ENCODE measurements around the gene SLC1A7. TPM values are rescaled to one million over a fixed set of nuclear protein-coding genes. Genes with fewer than 3 reads are reported as not detected.
A peak's percentile ranks its signal among the peaks of the same experiment; 100 is the strongest.

SLC1A7 gene
- total RNA-seq, 4 donors from 2014 or later = 0.54 to 1.6 (median 0.62) TPM; not detected in 1

DNA sequence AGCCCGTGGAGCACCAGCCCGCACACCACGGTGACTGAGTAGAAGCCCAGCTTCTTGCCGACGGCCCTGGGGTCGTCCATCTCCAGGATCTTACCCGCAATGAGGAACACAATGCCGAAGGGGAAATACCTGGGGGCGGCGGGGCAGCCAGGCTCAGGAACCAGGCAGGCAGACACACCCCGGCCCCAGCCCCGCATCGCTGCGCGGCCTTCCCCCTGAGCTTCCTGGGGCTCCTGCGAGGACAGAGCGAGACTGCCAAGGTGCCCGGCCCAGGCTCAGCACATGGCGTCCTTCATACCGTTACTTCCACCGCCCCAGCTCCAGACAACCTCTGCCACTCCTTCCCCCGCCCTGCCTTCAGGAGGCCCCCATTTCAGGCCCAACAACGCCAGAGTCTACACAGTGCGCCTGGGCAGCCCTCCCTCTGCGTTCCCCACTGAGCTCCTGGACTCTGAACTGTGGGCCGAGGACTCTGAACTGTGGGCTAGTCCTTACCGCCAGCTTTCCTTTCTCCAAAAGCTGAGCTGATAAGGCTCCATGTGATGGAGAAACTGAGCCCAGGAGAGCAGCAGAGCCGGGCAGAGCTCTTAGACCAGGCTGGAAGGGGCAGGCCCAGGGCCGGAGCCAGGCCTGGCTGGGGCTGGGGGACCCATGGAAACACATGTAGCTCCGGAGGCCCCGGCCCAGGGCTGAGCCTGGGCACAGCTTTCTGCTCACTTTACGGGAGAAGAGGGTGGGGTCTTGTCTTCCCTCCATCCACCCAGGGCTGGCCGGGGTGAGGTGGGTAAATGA is 49.6 kb downstream of the SLC1A7 start:
- H3K4me1 ChIP-seq = peaks cover 0 to 23% (median 0%) of the 10 kb centered on the region in 3 donors
- no peaks in the 10 kb centered on the region for H3K36me3 ChIP-seq
- no peak overlapping the region for H3K4me3 ChIP-seq
- ATAC-seq = no peak
- H3K27me3 ChIP-seq = no peaks in the 10 kb centered on the region
- no peak for TF ChIP-seq POLR2AphosphoS5 (IDR thresholded peaks at IDR 0.05)
- TF ChIP-seq, protein P1, sequence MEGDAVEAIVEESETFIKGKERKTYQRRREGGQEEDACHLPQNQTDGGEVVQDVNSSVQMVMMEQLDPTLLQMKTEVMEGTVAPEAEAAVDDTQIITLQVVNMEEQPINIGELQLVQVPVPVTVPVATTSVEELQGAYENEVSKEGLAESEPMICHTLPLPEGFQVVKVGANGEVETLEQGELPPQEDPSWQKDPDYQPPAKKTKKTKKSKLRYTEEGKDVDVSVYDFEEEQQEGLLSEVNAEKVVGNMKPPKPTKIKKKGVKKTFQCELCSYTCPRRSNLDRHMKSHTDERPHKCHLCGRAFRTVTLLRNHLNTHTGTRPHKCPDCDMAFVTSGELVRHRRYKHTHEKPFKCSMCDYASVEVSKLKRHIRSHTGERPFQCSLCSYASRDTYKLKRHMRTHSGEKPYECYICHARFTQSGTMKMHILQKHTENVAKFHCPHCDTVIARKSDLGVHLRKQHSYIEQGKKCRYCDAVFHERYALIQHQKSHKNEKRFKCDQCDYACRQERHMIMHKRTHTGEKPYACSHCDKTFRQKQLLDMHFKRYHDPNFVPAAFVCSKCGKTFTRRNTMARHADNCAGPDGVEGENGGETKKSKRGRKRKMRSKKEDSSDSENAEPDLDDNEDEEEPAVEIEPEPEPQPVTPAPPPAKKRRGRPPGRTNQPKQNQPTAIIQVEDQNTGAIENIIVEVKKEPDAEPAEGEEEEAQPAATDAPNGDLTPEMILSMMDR (IDR thresholded peaks at IDR 0.05) = no peak
- no peak for TF ChIP-seq EP300 (IDR thresholded peaks at IDR 0.05)
- TF ChIP-seq POLR2A (IDR thresholded peaks at IDR 0.05) = no peak
- H3K27ac ChIP-seq = no peak overlapping the region
- H3K9me3 ChIP-seq = no peaks in the 10 kb centered on the region
- 80 to 92% methylated on average over 1 to 6 of the region's 33 CpGs for WGBS, 2 donors (ENCODE audit: low coverage in 1 of 2)

DNA sequence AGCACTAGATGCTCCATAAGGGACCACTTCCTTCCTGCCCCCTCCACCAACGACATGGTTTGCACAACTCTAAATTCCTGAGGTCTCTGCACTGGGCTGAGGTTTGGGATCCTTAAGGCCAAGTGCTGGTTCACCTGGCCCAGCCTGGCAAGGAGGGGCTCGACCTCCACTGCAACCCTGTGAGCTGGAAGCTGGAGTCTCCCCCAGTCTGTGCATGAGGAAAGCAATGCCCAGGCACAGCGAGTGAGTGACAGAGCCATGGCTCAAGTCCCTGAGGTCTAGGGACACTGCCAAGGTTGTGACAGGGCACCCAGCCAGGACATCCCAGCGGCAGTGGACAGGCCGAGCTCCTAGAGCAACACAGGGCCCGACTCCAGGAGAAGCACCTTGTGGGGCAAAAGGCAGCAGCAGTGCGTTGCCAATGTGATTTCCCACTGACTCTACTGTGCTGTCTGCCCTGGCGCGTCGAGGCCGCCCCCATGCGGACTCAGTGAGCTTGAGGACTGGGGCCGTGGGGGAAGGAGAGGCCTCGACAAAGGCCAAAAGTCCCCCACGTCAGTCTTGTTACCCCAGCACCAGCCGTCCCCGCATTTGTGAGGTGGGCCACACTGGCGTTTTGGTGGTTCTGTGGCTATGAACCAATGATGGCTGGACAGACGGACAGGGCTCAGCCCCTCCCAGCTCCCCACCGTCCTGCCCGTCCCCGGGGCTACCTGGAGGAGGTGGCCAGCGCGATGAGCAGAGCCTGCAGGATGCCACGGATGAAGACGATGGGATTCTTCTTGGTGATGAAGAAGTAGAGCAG is 50.4 kb downstream of the SLC1A7 start:
- Histone ChIP-seq H3K27me3 (no peaks in the 10 kb centered on the region), H3K27ac (no peak overlapping the region), H3K9me3 (no peaks in the 10 kb centered on the region), H3K36me3 (no peaks in the 10 kb centered on the region), H3K4me1 (peaks cover 0 to 26% (median 0%) of the 10 kb centered on the region in 3 donors), H3K4me3 (no peak overlapping the region)
- TF ChIP-seq POLR2AphosphoS5 (IDR thresholded peaks at IDR 0.05) = no peak
- TF ChIP-seq, protein P1 (IDR thresholded peaks at IDR 0.05) = no peak
- TF ChIP-seq POLR2A (IDR thresholded peaks at IDR 0.05) = no peak
- no peak for TF ChIP-seq EP300 (IDR thresholded peaks at IDR 0.05)
- no peak for ATAC-seq
- 100% methylated on average over 2 of the region's 26 CpGs; no CpG with 5 or more reads in 1 of the 2 donors for WGBS, 2 donors (ENCODE audit: low coverage in 1 of 2)

DNA sequence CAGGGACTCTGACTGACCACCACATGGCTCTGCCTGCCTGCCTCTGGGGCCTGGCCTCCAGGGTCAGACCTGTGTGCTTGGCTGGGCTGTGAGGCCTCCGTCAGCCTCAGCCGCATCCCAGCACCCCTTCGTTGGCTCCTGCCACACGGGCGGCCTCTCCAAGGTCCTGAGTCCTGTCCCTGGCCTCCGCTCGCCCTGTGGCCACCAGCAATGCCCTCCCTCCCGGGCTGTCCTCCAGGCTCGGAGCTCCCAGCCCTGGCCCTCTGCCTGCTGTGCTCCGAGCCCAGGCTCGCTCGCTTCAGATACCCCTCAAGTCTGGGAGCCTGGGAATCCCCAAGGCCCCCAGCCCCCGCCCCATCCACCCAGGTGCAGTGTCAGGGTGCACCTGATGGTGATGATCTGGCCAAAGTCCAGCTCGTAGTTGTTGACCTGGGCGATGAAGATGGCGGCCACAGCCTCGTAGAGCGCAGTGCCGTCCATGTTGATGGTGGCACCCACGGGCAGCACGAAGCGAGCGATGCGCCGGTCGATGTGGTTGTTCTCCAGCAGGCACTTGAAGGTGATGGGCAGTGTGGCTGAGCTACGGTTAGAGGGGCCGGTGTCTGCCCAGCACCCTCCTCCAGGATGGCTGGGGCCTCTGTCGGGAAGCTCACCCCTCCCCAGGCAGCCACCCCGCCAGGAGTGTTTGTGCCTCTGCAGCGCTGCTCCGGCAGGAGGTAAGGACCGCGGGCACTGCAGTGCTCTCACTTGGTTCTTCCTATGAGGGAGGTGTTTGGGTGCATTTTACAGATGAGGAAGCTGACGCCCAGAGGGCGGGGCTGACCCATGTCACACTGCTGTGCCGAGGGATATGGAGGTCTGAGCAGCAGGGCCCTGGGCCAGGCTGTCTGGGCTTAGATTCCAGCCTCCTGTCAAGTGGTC is 52.0 kb downstream of the SLC1A7 start:
- Histone ChIP-seq H3K36me3 (no peaks in the 10 kb centered on the region), H3K4me3 (peak overlapping the region in 1 of 2 donors; percentile 20), H3K9me3 (no peaks in the 10 kb centered on the region), H3K4me1 (peaks cover 0 to 42% (median 0%) of the 10 kb centered on the region in 3 donors), H3K27me3 (no peaks in the 10 kb centered on the region), H3K27ac (peak overlapping the region in 1 of 4 donors; percentile 5)
- TF ChIP-seq, protein P1 (IDR thresholded peaks at IDR 0.05) = no peak
- TF ChIP-seq EP300 (IDR thresholded peaks at IDR 0.05) = no peak
- no peak for TF ChIP-seq POLR2AphosphoS5 (IDR thresholded peaks at IDR 0.05)
- TF ChIP-seq POLR2A (IDR thresholded peaks at IDR 0.05) = no peak
- ATAC-seq = no peak
- WGBS, 2 donors (ENCODE audit: low coverage in 1 of 2) = 95% methylated on average over 4 of the region's 37 CpGs; no CpG with 5 or more reads in 1 of the 2 donors

DNA sequence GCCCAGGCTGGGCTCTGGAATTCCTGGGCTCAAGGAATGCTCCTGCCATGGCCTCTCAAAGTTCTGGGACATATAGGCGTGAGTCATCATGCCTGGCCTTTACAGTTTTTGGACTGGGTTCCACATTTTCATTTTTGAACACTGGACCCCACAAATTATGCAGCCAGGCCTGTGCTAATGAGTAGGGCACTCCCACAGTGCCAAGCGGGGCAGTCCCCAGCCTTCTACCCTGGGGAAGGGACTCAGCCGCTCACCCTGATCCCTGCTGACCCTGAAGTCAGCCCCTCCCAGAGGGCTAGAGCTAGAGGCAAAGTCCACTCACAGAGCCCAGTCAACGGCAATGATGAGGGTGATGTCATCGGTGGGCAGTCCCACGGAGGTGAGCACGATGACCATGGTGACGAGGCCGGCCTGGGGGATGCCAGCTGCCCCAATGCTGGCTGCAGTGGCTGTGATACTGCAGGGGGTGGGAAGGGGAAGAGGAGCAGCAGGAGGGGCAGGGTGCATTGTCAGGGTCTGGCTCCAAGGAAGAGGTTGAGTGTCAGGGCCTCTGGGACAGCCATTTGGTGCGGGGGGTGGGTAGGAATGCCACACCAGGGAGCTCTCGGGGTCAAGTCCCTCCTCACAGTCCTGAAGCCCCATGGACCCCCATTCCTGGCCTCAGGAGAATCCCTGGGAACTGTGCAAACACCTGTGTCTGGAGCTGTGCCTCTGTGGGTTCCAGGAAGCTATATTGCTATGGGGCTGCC is 52.8 kb downstream of the SLC1A7 start:
- H3K36me3 ChIP-seq = no peaks in the 10 kb centered on the region
- peaks cover 0 to 44% (median 0%) of the 10 kb centered on the region in 3 donors for H3K4me1 ChIP-seq
- TF ChIP-seq EP300 (IDR thresholded peaks at IDR 0.05) (no peak), POLR2AphosphoS5 (IDR thresholded peaks at IDR 0.05) (no peak), POLR2A (IDR thresholded peaks at IDR 0.05) (no peak)
- TF ChIP-seq, protein P1 (IDR thresholded peaks at IDR 0.05) = no peak
- H3K27ac ChIP-seq = peak overlapping the region in 1 of 4 donors; percentile 5
- WGBS, 2 donors (ENCODE audit: low coverage in 1 of 2) = 60 to 93% methylated on average over 2 to 3 of the region's 11 CpGs
- H3K9me3 ChIP-seq = no peaks in the 10 kb centered on the region
- no peaks in the 10 kb centered on the region for H3K27me3 ChIP-seq
- no peak for ATAC-seq
- H3K4me3 ChIP-seq = peak overlapping the region in 1 of 2 donors; percentile 20
